DND-41 (cell line): Measurements from ENCODE around the gene ARHGEF2.

Source experiments
- ATAC-seq: fragments of 200-7000 bp; cut with Tn5 transposase; 3 replicates; pipeline ENCODE4 v1.9.1; 2021; ENCODE audit warnings: low read depth; ENCODE audit not compliant: insufficient read depth
- DNase-seq: peaks from one replicate; pipeline ENCODE4 v3.0.0-alpha.2; 2020
- H2AFZ ChIP-seq: 2 replicates; pipeline ENCODE4 v1.6.0; 2012; ENCODE audit warnings: low read depth, low read length
- H3K27ac ChIP-seq: 2 replicates; pipeline ENCODE4 v1.5.1; 2012; ENCODE audit warnings: low read length, inconsistent platforms
- H3K27me3 ChIP-seq: fragments of 200-600 bp; sonication (generic); 2 replicates; pipeline ENCODE4 v1.6.0; 2012; ENCODE audit warnings: low read length, mild to moderate bottlenecking, inconsistent platforms; ENCODE audit not compliant: insufficient read depth, poor library complexity
- H3K36me3 ChIP-seq: 2 replicates; pipeline ENCODE4 v1.5.1; 2012; ENCODE audit warnings: low read length, inconsistent platforms; ENCODE audit not compliant: insufficient read depth
- H3K4me1 ChIP-seq: 2 replicates; pipeline ENCODE4 v1.5.1; 2012; ENCODE audit warnings: mild to moderate bottlenecking, low read length; ENCODE audit not compliant: insufficient read depth
- H3K4me2 ChIP-seq: 2 replicates; pipeline ENCODE4 v1.6.0; 2012; ENCODE audit warnings: mild to moderate bottlenecking, moderate library complexity, low read length, inconsistent platforms; ENCODE audit not compliant: insufficient read depth
- H3K4me3 ChIP-seq, 2 experiments: fragments of 200-600 bp in 1 of 2; shearing (Covaris generic) in 1 of 2; 2 replicates each; pipeline ENCODE4 v1.5.1; 2012 to 2016; ENCODE audit warnings: inconsistent platforms in 2 of 2, low read length in 2 of 2, mild to moderate bottlenecking in 2 of 2, low read depth in 1 of 2, moderate library complexity in 1 of 2
- H3K79me2 ChIP-seq: 2 replicates; pipeline ENCODE4 v1.6.0; 2012; ENCODE audit warnings: low read length, inconsistent platforms; ENCODE audit not compliant: insufficient read depth
- H3K9ac ChIP-seq: 2 replicates; pipeline ENCODE4 v1.6.0; 2012; ENCODE audit warnings: low read depth, mild to moderate bottlenecking, inconsistent platforms, low read length, moderate library complexity
- H3K9me3 ChIP-seq: 2 replicates; pipeline ENCODE4 v1.5.1; 2012; ENCODE audit warnings: low read length, moderate library complexity, mild to moderate bottlenecking, inconsistent platforms; ENCODE audit not compliant: insufficient read depth, severe bottlenecking
- H4K20me1 ChIP-seq: 2 replicates; pipeline ENCODE4 v1.6.0; 2012; ENCODE audit warnings: low read length; ENCODE audit not compliant: insufficient read depth
- CTCF ChIP-seq: IDR thresholded peaks from 2 replicates; pipeline ENCODE4 v1.5.1; 2012; ENCODE audit warnings: borderline replicate concordance, low read length, moderate library complexity, mild to moderate bottlenecking; ENCODE audit not compliant: poor library complexity, severe bottlenecking; ENCODE audit errors: extremely low read depth
- EZH2 ChIP-seq: IDR thresholded peaks from 3 replicates; pipeline ENCODE4 v1.6.1; 2012; ENCODE audit warnings: borderline replicate concordance, low read depth, mild to moderate bottlenecking, moderate library complexity, low read length, inconsistent platforms; ENCODE audit not compliant: severe bottlenecking

The ARHGEF2 gene

DNA sequence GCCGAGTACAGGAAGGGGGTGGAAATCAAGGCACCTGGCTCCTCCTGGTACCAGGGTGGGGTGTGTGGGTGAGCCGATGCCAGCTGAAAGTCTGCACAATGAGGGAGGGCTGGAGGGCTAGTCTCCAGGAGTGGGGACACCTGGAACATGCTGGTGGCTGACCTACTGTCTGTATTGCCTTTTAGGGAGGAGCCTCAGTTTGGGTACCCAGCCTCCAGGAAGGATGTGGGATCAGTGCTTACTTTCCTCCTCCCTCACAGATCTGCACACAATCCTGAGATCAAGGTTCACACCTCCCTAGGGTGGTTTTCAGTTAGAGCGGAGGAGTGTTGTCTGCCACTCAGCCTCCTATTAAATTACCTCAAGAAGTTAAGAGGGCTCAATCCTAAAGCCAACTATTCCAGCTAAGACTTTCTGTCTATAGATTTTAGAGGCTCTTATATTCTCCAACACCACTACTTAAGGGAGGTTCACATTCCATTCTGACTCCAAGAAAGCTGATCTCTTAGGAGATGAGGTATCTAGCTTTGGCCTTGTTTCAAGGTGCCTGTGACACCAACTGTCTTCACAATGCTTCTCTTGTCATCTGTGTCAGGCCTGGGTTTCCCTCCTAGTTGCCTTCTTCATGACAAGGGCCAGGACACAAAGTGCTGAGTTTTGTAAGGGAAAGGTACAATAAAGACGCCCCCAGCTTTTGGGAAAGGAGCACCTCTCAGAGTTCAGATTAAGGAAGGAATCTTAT is 26.7 kb upstream of the ARHGEF2 start:
- Histone ChIP-seq H4K20me1 (no peaks in the 10 kb centered on the region), H3K4me2 (no peak overlapping the region), H3K36me3 (peaks cover 20% of the 10 kb centered on the region), H3K27ac (no peak overlapping the region), H3K9me3 (no peaks in the 10 kb centered on the region), H3K79me2 (no peaks in the 10 kb centered on the region), H3K27me3 (no peaks in the 10 kb centered on the region), H2AFZ (no peak overlapping the region), H3K9ac (no peak overlapping the region), H3K4me1 (peaks cover 8% of the 10 kb centered on the region), H3K4me3 (no peak overlapping the region)
- ATAC-seq (peak; percentile 81), DNase-seq (peak; percentile 42)
- TF ChIP-seq CTCF = no peak
- TF ChIP-seq EZH2 = no peak

DNA sequence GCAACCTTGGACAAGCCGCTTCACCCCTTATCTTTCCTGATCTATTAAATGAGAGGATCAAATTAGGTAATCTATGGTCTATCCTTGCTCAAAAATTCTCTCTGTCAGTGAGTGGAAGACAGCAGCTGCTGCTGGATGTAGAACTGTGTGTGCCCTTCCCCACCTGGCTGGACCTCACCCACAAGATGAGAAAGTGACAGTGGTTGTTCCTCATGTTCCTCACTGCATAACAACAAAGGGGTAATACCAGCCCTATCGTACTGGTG is 25.5 kb upstream of the ARHGEF2 start:
- Histone ChIP-seq H3K36me3 (peaks cover 12% of the 10 kb centered on the region), H3K27ac (no peak overlapping the region), H3K9ac (no peak overlapping the region), H2AFZ (no peak overlapping the region), H3K9me3 (no peaks in the 10 kb centered on the region), H3K4me1 (peaks cover 8% of the 10 kb centered on the region), H3K4me2 (no peak overlapping the region), H3K79me2 (no peaks in the 10 kb centered on the region), H3K4me3 (no peak overlapping the region), H4K20me1 (no peaks in the 10 kb centered on the region), H3K27me3 (no peaks in the 10 kb centered on the region)
- TF ChIP-seq EZH2 (no peak), CTCF (no peak)
- ATAC-seq = no peak
- DNase-seq = no peak

GRCh38 chr1:156002188-156002911 is 24.0 kb upstream of the ARHGEF2 start:
- no peak for TF ChIP-seq EZH2
- TF ChIP-seq CTCF = no peak
- Histone ChIP-seq H4K20me1 (no peaks in the 10 kb centered on the region), H3K9me3 (no peaks in the 10 kb centered on the region), H3K4me1 (peaks cover 8% of the 10 kb centered on the region), H3K79me2 (no peaks in the 10 kb centered on the region), H3K36me3 (peaks cover 6% of the 10 kb centered on the region; the same call in 1 of the 2 replicates), H2AFZ (no peak overlapping the region), H3K9ac (no peak overlapping the region), H3K4me3 (no peak overlapping the region), H3K4me2 (no peak overlapping the region), H3K27me3 (no peaks in the 10 kb centered on the region), H3K27ac (no peak overlapping the region)
- no peak for ATAC-seq
- DNase-seq = no peak
